GM23248 (cell line): Measurements from ENCODE around the gene NGF.

Source experiments
- EZH2 ChIP-seq: fragments of 200-600 bp; sonication (generic); IDR thresholded peaks from 2 replicates; pipeline ENCODE4 v1.6.1; 2018; ENCODE audit warnings: antibody characterized with exemption, mild to moderate bottlenecking; ENCODE audit not compliant: insufficient read depth, poor library complexity, severe bottlenecking
- EZH2phosphoT487 ChIP-seq: fragments of 200-600 bp; sonication (generic); IDR thresholded peaks from 2 replicates; pipeline ENCODE4 v1.6.1; 2018; ENCODE audit warnings: antibody characterized with exemption, moderate library complexity, mild to moderate bottlenecking, low read depth; ENCODE audit not compliant: insufficient read depth

- no peak for TF ChIP-seq EZH2phosphoT487
- no peak for TF ChIP-seq EZH2
Measured at GRCh38 chr1:115237507-115237906, 100.5 kb downstream of the NGF start.
